NOMO-1 treated with dmso at 0.1 percent for 144 hours (cell line): ENCODE results near the gene MMGT1.
"Not testable (repeated sequence)": the region's sequence is repeated elsewhere in the genome, so short reads cannot be mapped to it uniquely, and the experiment has no call there.

Source experiments
- DNase-seq: peaks from one replicate; lab custom pipeline; 2025; ENCODE audit not compliant: unreplicated experiment; lab: John Stamatoyannopoulos, UW

The MMGT1 gene

GRCh38 chrX:135927897-135928296 lies 45.9 kb downstream of the MMGT1 start:
- DNase-seq = no peak

DNA sequence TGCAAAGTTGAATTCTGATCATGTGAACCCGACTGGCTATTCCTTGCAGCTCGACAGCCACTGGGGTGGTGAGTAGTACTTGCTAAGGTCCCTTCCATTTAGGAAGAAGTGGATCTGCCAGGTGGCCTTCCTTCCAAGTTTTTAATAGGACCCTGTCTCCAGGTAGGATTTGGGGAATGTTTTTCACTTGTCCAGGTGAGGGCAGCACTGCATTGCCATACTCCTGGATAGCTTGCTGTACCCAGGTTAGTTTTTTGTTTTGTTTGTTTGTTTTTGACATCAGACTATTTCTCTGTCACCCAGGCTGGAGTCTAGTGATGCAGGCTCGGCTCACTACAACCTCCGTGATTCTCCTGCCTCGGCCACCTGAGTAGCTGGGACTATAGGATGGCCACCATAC lies 50.4 kb downstream of the MMGT1 start:
- no peak for DNase-seq

DNA sequence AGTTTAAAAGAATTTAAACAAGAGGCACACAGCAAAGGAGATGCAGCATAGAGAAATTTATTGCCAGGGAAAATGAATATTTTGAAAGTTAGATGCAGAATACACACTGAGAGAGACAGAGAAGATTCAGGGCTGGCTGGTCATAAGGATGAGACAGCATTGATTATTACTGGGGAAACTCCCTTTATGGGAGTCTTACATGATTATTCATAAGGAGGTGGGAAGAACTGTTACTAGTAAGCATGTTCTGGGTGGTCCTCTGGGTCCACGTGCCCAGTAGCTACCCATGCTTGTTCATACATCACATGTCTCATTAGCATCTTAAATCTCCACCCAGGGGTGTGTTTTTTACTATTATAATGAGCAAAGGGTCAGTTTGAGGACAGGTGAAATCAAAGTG lies 53.3 kb downstream of the MMGT1 start:
- not testable (repeated sequence) for DNase-seq

DNA sequence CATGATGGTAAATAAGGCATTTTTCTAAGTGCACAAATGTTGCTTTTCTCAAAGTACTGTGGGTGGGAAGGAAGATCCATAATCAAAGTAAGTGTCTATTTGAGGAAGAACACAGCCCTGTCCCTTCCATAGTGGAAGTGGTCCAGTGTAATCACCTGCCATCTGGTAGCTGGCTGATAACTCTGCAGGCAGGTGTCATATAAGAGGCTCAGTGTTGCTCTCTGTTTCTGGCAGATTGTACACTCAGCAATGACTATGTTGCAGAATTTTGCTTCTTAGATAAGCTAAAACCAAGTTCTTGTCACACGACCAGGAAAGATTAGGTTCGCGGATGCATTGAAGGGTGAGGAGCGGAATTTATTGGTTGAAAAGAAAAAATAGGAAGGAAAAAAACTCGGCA lies 59.4 kb downstream of the MMGT1 start:
- no peak for DNase-seq
